ENCODE measurements around the gene DCTN3. TPM values are rescaled to one million over a fixed set of nuclear protein-coding genes. Genes with fewer than 3 reads are reported as not detected.

The DCTN3 gene
- total RNA-seq, 1 donor from 2014 or later: 94.8 TPM

- no peaks in the 10 kb centered on the region for H3K9me3 ChIP-seq (ENCODE audit: insufficient read depth, low read depth, low read length)
- H3K4me1 ChIP-seq (ENCODE audit: insufficient read depth, low read length): no peaks in the 10 kb centered on the region
- H3K27ac Mint-ChIP-seq (ENCODE audit: unreplicated experiment): peak overlapping the region; percentile 29
- TF ChIP-seq EZH2 (IDR thresholded peaks at IDR 0.05; ENCODE audit: insufficient read depth, low read length) (no peak), CTCF (IDR thresholded peaks at IDR 0.05; ENCODE audit: insufficient read depth, low read depth, low read length) (no peak)
- H3K4me3 Mint-ChIP-seq (ENCODE audit: unreplicated experiment): no peak overlapping the region
- H3K27ac ChIP-seq (ENCODE audit: low read depth, low read length): no peak overlapping the region
- H3K4me2 ChIP-seq (ENCODE audit: low read length): no peak overlapping the region
- DNase-seq (ENCODE audit: low read depth) (no peak), FAIRE-seq (no peak)
- no peaks in the 10 kb centered on the region for H3K36me3 ChIP-seq (ENCODE audit: insufficient read depth, low read length)
- no peaks in the 10 kb centered on the region for H3K79me2 ChIP-seq (ENCODE audit: insufficient read depth, low read length)
- peaks cover 64% of the 10 kb centered on the region for H3K27me3 Mint-ChIP-seq (ENCODE audit: low read depth, unreplicated experiment)
- no peaks in the 10 kb centered on the region for H3K4me1 Mint-ChIP-seq (ENCODE audit: low read depth, unreplicated experiment)
- H2AFZ ChIP-seq (ENCODE audit: low read depth, low read length): no peak overlapping the region
- peaks cover 68% of the 10 kb centered on the region for H3K27me3 ChIP-seq (ENCODE audit: insufficient read depth, low read length)
- H3K9me3 Mint-ChIP-seq (ENCODE audit: unreplicated experiment): peaks cover 2% of the 10 kb centered on the region
- peaks cover 16% of the 10 kb centered on the region for H4K20me1 ChIP-seq (ENCODE audit: insufficient read depth, low read length)
- H3K9ac ChIP-seq (ENCODE audit: low read length): no peak overlapping the region
- no peak overlapping the region for H3K4me3 ChIP-seq (ENCODE audit: insufficient read depth, low read depth, low read length)
- no peaks in the 10 kb centered on the region for H3K36me3 Mint-ChIP-seq (ENCODE audit: low read depth, unreplicated experiment)
Observed at GRCh38 chr9:34591917-34592866, 28.1 kb downstream of the DCTN3 start.

- peak overlapping the region; percentile 36 for H3K4me2 ChIP-seq (ENCODE audit: low read length)
- no peak overlapping the region for H3K4me3 Mint-ChIP-seq (ENCODE audit: unreplicated experiment)
- H3K27me3 Mint-ChIP-seq (ENCODE audit: low read depth, unreplicated experiment): peaks cover 66% of the 10 kb centered on the region
Observed at GRCh38 chr9:34591248-34591916, 28.9 kb downstream of the DCTN3 start.

More at GRCh38 chr9:34591248-34591916, 28.9 kb downstream of the DCTN3 start:
- no peaks in the 10 kb centered on the region for H3K9me3 ChIP-seq (ENCODE audit: insufficient read depth, low read depth, low read length)
- TF ChIP-seq CTCF (IDR thresholded peaks at IDR 0.05; ENCODE audit: insufficient read depth, low read depth, low read length): peak; percentile 53
- TF ChIP-seq EZH2 (IDR thresholded peaks at IDR 0.05; ENCODE audit: insufficient read depth, low read length): peak; percentile 92
- H3K27me3 ChIP-seq (ENCODE audit: insufficient read depth, low read length): peaks cover 68% of the 10 kb centered on the region
- H3K4me3 ChIP-seq (ENCODE audit: insufficient read depth, low read depth, low read length): no peak overlapping the region
- no peak overlapping the region for H3K27ac ChIP-seq (ENCODE audit: low read depth, low read length)
- peak overlapping the region; percentile 37 for H2AFZ ChIP-seq (ENCODE audit: low read depth, low read length)
- H3K36me3 ChIP-seq (ENCODE audit: insufficient read depth, low read length): no peaks in the 10 kb centered on the region
- Mint-ChIP-seq H3K27ac (ENCODE audit: unreplicated experiment) (no peak overlapping the region), H3K4me1 (ENCODE audit: low read depth, unreplicated experiment) (no peaks in the 10 kb centered on the region), H3K36me3 (ENCODE audit: low read depth, unreplicated experiment) (no peaks in the 10 kb centered on the region), H3K9me3 (ENCODE audit: unreplicated experiment) (peaks cover 3% of the 10 kb centered on the region)
- H3K9ac ChIP-seq (ENCODE audit: low read length): no peak overlapping the region
- H3K79me2 ChIP-seq (ENCODE audit: insufficient read depth, low read length): no peaks in the 10 kb centered on the region
- H3K4me1 ChIP-seq (ENCODE audit: insufficient read depth, low read length): no peaks in the 10 kb centered on the region
- FAIRE-seq (no peak), DNase-seq (ENCODE audit: low read depth) (peak; percentile 24)
- peaks cover 16% of the 10 kb centered on the region for H4K20me1 ChIP-seq (ENCODE audit: insufficient read depth, low read length)

Data from astrocyte (in vitro differentiated cells and primary cell).